ENCODE results near the gene RTKN. TPM values are rescaled to one million over a fixed set of nuclear protein-coding genes. Genes with fewer than 3 reads are reported as not detected.

The RTKN gene
- total and polyA plus RNA-seq, 12 donors: 9.3 to 33.9 (median 16.2) TPM

GRCh38 chr2:74427551-74427950 is 14.2 kb downstream of the RTKN start:
- Histone ChIP-seq H3K36me3 (peaks cover 0 to 82% (median 55%) of the 10 kb centered on the region in 9 donors), H3K9me3 (no peaks in the 10 kb centered on the region), H3K27ac (no peak overlapping the region), H3K4me1 (no peaks in the 10 kb centered on the region), H3K4me3 (no peak overlapping the region), H3K27me3 (no peaks in the 10 kb centered on the region)
- ATAC-seq (no peak), DNase-seq (no peak)
- intact Hi-C loops (cut with DNase I): no loop called here
- 83 to 94% methylated on average over 3 of the region's 3 CpGs for WGBS, 2 donors
- TF ChIP-seq CTCF (IDR thresholded peaks at IDR 0.05): no peak

- DNase-seq: no peak
- 68 to 84% methylated on average over 14 of the region's 14 CpGs for WGBS, 2 donors
- no peaks in the 10 kb centered on the region for H3K27me3 ChIP-seq
- peaks cover 0 to 69% (median 50%) of the 10 kb centered on the region in 9 donors for H3K36me3 ChIP-seq
- TF ChIP-seq CTCF (IDR thresholded peaks at IDR 0.05): no peak
- intact Hi-C loops (cut with DNase I): no loop called here
- no peak overlapping the region for H3K4me3 ChIP-seq
- H3K27ac ChIP-seq: no peak overlapping the region
- H3K9me3 ChIP-seq: no peaks in the 10 kb centered on the region
- no peak for ATAC-seq
- peaks cover 0 to 10% (median 7%) of the 10 kb centered on the region in 9 donors for H3K4me1 ChIP-seq
These were observed 15.5 kb downstream of the RTKN start for GRCh38 chr2:74426181-74426758.

GRCh38 chr2:74425523-74425922 is 16.2 kb downstream of the RTKN start:
- WGBS, 2 donors: 84 to 85% methylated on average over 7 of the region's 7 CpGs
- Histone ChIP-seq H3K27ac (no peak overlapping the region), H3K4me3 (no peak overlapping the region), H3K9me3 (no peaks in the 10 kb centered on the region), H3K36me3 (peaks cover 0 to 62% (median 45%) of the 10 kb centered on the region in 9 donors), H3K27me3 (no peaks in the 10 kb centered on the region), H3K4me1 (peaks cover 0 to 17% (median 14%) of the 10 kb centered on the region in 9 donors)
- no peak for TF ChIP-seq CTCF (IDR thresholded peaks at IDR 0.05)
- ATAC-seq (no peak), DNase-seq (no peak)
- intact Hi-C loops (cut with DNase I): no loop called here

- Histone ChIP-seq H3K36me3 (peaks cover 0 to 56% (median 40%) of the 10 kb centered on the region in 9 donors), H3K9me3 (no peaks in the 10 kb centered on the region), H3K4me3 (no peak overlapping the region), H3K4me1 (peaks cover 0 to 19% (median 15%) of the 10 kb centered on the region in 9 donors), H3K27ac (no peak overlapping the region), H3K27me3 (no peaks in the 10 kb centered on the region)
- DNase-seq (no peak), ATAC-seq (no peak)
- no peak for TF ChIP-seq CTCF (IDR thresholded peaks at IDR 0.05)
- 79% methylated on average over 5 of the region's 5 CpGs for WGBS, 2 donors
- intact Hi-C loops (cut with DNase I): no loop called here
These were observed 16.7 kb downstream of the RTKN start for GRCh38 chr2:74424995-74425406.

Data from heart right ventricle (tissue), 16 donors.